Vagina (tissue), 2 donors: ENCODE measurements around the gene KDM6A. TPM values are rescaled to one million over a fixed set of nuclear protein-coding genes. Genes with fewer than 3 reads are reported as not detected.
A peak's percentile ranks its signal among the peaks of the same experiment; 100 is the strongest.

Experiments
- DNase-seq, 2 donors: peaks; one replicate each; pipeline ENCODE4 v3.0.0-alpha.2; 2017; ENCODE audit errors: extremely low spot score in 2 of 2
- H3K27ac ChIP-seq: fragments of 200-600 bp; sonication (generic); one replicate; pipeline ENCODE4 v1.5.1; 2019
- H3K27me3 ChIP-seq: fragments of 200-600 bp; sonication (generic); one replicate; pipeline ENCODE4 v1.5.1; 2019
- H3K36me3 ChIP-seq, 2 donors: fragments of 200-600 bp; sonication (generic); one replicate each; pipeline ENCODE4 v1.5.1; 2017 to 2019
- H3K4me1 ChIP-seq: fragments of 200-600 bp; sonication (generic); one replicate; pipeline ENCODE4 v1.5.1; 2019
- H3K4me3 ChIP-seq, 2 donors: fragments of 200-600 bp; sonication (generic); 1 replicate in 1 of 2; 2 replicates in 1 of 2; pipeline ENCODE4 v1.5.1; 2016 to 2019
- H3K9me3 ChIP-seq: fragments of 200-600 bp; sonication (generic); one replicate; pipeline ENCODE4 v1.5.1; 2019
- POLR2A ChIP-seq, 2 donors: fragments of 450-650 bp; IDR thresholded peaks; one replicate each; pipeline ENCODE4 v1.6.1; 2017; ENCODE audit warnings: antibody characterized with exemption in 2 of 2, mild to moderate bottlenecking in 2 of 2, moderate library complexity in 2 of 2
- POLR2AphosphoS5 ChIP-seq, 2 donors: sonication (generic); formaldehyde crosslinking; IDR thresholded peaks; one replicate each; pipeline ENCODE4 v1.9.0; 2017; ENCODE audit warnings: antibody characterized with exemption in 2 of 2, mild to moderate bottlenecking in 2 of 2, low read depth in 1 of 2; ENCODE audit not compliant: insufficient read depth in 1 of 2
- intact Hi-C: fragments of 100-400 bp; cut with DNase I; formaldehyde crosslinking; loops from one replicate; pipeline ENCODE4 v1.15.1; 2023
- total RNA-seq: library from RNA; depleted of rRNA; stranded (reverse); fragments of >200 nt; gene quantifications from one replicate; pipeline ENCODE4 v1.2.3, GENCODE V29; 2016
- TF ChIP-seq, protein P1 (sequence below), 3 experiments: fragments of 450-650 bp in 2 of 3; fragments of 200-600 bp in 1 of 3; sonication (generic) in 1 of 3; IDR thresholded peaks; one replicate each; pipeline ENCODE4 v1.5.1; 2017 to 2019; ENCODE audit warnings: antibody characterized with exemption in 3 of 3, mild to moderate bottlenecking in 2 of 3, moderate library complexity in 2 of 3

Gene KDM6A
- total RNA-seq, 1 donor from 2014 or later, result 44.2 TPM

DNA sequence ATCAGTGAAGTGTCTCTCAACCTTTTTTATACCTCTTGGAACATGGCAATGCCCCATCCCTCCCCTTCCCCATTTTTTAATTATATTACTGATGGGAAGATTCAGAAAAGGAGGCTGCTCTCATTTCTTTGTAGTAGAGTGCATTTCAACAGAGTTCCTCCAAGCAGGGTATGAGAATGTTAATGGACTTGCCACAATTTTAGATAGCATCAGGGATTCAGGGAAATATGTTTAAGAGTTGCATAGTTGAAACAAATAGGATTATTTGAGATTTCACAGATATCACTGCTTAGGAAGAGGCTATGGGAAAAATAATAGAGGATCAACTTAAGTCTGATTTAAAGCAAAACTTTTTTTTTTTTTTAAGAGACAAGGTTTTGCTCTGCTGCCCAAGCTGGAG, 281.5 kb downstream of the KDM6A start:
- DNase-seq, result no peak
- H3K36me3 ChIP-seq, result no peaks in the 10 kb centered on the region
- intact Hi-C loops, result no loop called here
- no peaks in the 10 kb centered on the region for H3K27me3 ChIP-seq
- H3K4me3 ChIP-seq, result no peak overlapping the region
- no peaks in the 10 kb centered on the region for H3K4me1 ChIP-seq
- TF ChIP-seq POLR2A (IDR thresholded peaks at IDR 0.05) (no peak), POLR2AphosphoS5 (IDR thresholded peaks at IDR 0.05; ENCODE audit: insufficient read depth in 1 of 2, low read depth in 1 of 2) (no peak)
- TF ChIP-seq, protein P1, sequence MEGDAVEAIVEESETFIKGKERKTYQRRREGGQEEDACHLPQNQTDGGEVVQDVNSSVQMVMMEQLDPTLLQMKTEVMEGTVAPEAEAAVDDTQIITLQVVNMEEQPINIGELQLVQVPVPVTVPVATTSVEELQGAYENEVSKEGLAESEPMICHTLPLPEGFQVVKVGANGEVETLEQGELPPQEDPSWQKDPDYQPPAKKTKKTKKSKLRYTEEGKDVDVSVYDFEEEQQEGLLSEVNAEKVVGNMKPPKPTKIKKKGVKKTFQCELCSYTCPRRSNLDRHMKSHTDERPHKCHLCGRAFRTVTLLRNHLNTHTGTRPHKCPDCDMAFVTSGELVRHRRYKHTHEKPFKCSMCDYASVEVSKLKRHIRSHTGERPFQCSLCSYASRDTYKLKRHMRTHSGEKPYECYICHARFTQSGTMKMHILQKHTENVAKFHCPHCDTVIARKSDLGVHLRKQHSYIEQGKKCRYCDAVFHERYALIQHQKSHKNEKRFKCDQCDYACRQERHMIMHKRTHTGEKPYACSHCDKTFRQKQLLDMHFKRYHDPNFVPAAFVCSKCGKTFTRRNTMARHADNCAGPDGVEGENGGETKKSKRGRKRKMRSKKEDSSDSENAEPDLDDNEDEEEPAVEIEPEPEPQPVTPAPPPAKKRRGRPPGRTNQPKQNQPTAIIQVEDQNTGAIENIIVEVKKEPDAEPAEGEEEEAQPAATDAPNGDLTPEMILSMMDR (IDR thresholded peaks at IDR 0.05), result no peak
- no peak overlapping the region for H3K27ac ChIP-seq
- H3K9me3 ChIP-seq, result no peaks in the 10 kb centered on the region

DNA sequence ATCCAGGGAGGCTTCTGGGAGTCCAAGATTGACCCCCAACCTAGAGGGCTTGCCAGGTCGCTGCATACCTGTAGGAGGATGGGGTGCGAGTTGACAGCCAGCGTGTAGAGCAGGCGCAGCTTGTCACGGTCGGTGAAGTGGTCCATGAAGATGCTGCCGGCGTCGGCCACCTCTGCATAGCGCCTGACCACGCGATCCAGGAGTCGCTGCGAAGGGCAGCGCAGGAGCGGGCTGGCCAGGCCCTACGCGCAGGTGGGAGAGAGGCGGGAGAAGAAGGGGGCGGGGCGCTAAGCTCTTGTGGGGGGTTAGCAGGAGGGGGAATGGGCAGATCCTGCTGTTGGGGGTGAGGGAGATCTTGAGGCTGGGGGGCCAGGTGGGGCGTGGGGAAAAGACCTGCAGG, 284.7 kb downstream of the KDM6A start:
- H3K27me3 ChIP-seq, result no peaks in the 10 kb centered on the region
- no peaks in the 10 kb centered on the region for H3K36me3 ChIP-seq
- H3K4me3 ChIP-seq, result no peak overlapping the region
- intact Hi-C loops, result no loop called here
- no peaks in the 10 kb centered on the region for H3K9me3 ChIP-seq
- peak in 1 of 2 donors; percentile 62 for DNase-seq
- no peak overlapping the region for H3K27ac ChIP-seq
- TF ChIP-seq, protein P1 (IDR thresholded peaks at IDR 0.05), result no peak
- no peak for TF ChIP-seq POLR2A (IDR thresholded peaks at IDR 0.05)
- TF ChIP-seq POLR2AphosphoS5 (IDR thresholded peaks at IDR 0.05; ENCODE audit: insufficient read depth in 1 of 2, low read depth in 1 of 2), result no peak
- H3K4me1 ChIP-seq, result no peaks in the 10 kb centered on the region

Other genes with a start within 250 kb of the KDM6A start
- not detected for gene DUSP21, start 29.2 kb upstream of the KDM6A start, total RNA-seq